HepG2 (cell line): Measurements from ENCODE around the gene PCDHA13. TPM values are rescaled to one million over a fixed set of nuclear protein-coding genes. Genes with fewer than 3 reads are reported as not detected.

Experiments used
- FOXO1 ChIP-seq: sonication (generic); formaldehyde crosslinking; IDR thresholded peaks from 2 replicates; pipeline ENCODE4 v1.4.0; 2020; ENCODE audit warnings: missing genetic modification reagents
- GABPA ChIP-seq, 2 experiments: IDR thresholded peaks; 2 replicates each; pipeline ENCODE4 v1.6.1; 2011 to 2016; ENCODE audit warnings: low read depth in 2 of 2, low read length in 1 of 2, missing biosample characterization in 1 of 2, missing genetic modification characterization in 1 of 2
- KDM2A ChIP-seq: sonication (generic); formaldehyde crosslinking; IDR thresholded peaks from 2 replicates; pipeline ENCODE4 v1.4.0; 2020; ENCODE audit warnings: low read depth, missing genetic modification reagents, borderline replicate concordance
- NBN ChIP-seq: fragments of 450-650 bp; conservative IDR thresholded peaks from 2 replicates; pipeline ENCODE4 v1.6.1; 2017
- TFDP2 ChIP-seq: sonication (generic); formaldehyde crosslinking; IDR thresholded peaks from 2 replicates; pipeline ENCODE4 v1.4.0; 2020; ENCODE audit warnings: missing genetic modification reagents
- ZNF180 ChIP-seq: sonication (generic); formaldehyde crosslinking; IDR thresholded peaks from 2 replicates; pipeline ENCODE4 v1.4.0; 2020; ENCODE audit warnings: low read depth, missing genetic modification reagents, borderline replicate concordance
- polyA plus RNA-seq, 8 experiments: library from polyadenylated mRNA; depleted of rRNA in 3 of 8; stranded (reverse) in 7 of 8; unstranded in 1 of 8; fragments of >200 nt; fragmentation: Illumina TruSeq in 4 of 8; extraction: Trizol in 4 of 8; gene quantifications; 2 replicates each; pipeline versions ENCODE4 v1.2.1 to v1.2.3, GENCODE V29; 2011 to 2016; ENCODE audit warnings: low read depth in 4 of 8, missing spikeins in 1 of 8, mixed read lengths in 1 of 8; ENCODE audit not compliant: insufficient read depth in 1 of 8
- total RNA-seq, 5 experiments: library from RNA; depleted of rRNA; stranded (reverse); fragments of >200 nt; fragmentation: Illumina TruSeq; extraction: Trizol; gene quantifications; 2 replicates each; pipeline ENCODE4 v1.2.3, GENCODE V29; 2016; ENCODE audit warnings: low read depth in 1 of 5
- TF ChIP-seq, protein P1 (sequence below): sonication (generic); formaldehyde crosslinking; IDR thresholded peaks from 2 replicates; pipeline ENCODE4 v1.9.0; 2021; ENCODE audit warnings: missing genetic modification reagents, borderline replicate concordance
- TF ChIP-seq, protein P2 (sequence below): sonication (generic); formaldehyde crosslinking; IDR thresholded peaks from 2 replicates; pipeline ENCODE4 v1.4.0; 2020; ENCODE audit warnings: missing genetic modification reagents

PCDHA13 gene
- total and polyA plus RNA-seq, 2 of the 13 experiments (the other 11 are each of a cell fraction or from before 2014, with no cell fraction given), result 0.03 to 0.04 TPM

- no peak for TF ChIP-seq TFDP2 (CRISPR knock-in tag)
- TF ChIP-seq KDM2A (CRISPR knock-in tag), result no peak
- TF ChIP-seq ZNF180 (CRISPR knock-in tag), result no peak
- no peak for TF ChIP-seq FOXO1 (CRISPR knock-in tag)
- TF ChIP-seq, protein P1, sequence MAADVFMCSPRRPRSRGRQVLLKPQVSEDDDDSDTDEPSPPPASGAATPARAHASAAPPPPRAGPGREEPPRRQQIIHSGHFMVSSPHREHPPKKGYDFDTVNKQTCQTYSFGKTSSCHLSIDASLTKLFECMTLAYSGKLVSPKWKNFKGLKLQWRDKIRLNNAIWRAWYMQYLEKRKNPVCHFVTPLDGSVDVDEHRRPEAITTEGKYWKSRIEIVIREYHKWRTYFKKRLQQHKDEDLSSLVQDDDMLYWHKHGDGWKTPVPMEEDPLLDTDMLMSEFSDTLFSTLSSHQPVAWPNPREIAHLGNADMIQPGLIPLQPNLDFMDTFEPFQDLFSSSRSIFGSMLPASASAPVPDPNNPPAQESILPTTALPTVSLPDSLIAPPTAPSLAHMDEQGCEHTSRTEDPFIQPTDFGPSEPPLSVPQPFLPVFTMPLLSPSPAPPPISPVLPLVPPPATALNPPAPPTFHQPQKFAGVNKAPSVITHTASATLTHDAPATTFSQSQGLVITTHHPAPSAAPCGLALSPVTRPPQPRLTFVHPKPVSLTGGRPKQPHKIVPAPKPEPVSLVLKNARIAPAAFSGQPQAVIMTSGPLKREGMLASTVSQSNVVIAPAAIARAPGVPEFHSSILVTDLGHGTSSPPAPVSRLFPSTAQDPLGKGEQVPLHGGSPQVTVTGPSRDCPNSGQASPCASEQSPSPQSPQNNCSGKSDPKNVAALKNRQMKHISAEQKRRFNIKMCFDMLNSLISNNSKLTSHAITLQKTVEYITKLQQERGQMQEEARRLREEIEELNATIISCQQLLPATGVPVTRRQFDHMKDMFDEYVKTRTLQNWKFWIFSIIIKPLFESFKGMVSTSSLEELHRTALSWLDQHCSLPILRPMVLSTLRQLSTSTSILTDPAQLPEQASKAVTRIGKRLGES (CRISPR knock-in tag), result no peak
- TF ChIP-seq GABPA (IDR thresholded peaks at IDR 0.05; ENCODE audit: low read depth, low read length), result no peak
- no peak for TF ChIP-seq GABPA (CRISPR knock-in tag; IDR thresholded peaks at IDR 0.05; ENCODE audit: low read depth)
- TF ChIP-seq, protein P2, sequence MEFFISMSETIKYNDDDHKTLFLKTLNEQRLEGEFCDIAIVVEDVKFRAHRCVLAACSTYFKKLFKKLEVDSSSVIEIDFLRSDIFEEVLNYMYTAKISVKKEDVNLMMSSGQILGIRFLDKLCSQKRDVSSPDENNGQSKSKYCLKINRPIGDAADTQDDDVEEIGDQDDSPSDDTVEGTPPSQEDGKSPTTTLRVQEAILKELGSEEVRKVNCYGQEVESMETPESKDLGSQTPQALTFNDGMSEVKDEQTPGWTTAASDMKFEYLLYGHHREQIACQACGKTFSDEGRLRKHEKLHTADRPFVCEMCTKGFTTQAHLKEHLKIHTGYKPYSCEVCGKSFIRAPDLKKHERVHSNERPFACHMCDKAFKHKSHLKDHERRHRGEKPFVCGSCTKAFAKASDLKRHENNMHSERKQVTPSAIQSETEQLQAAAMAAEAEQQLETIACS, result no peak
- no peak for TF ChIP-seq NBN
Observed at GRCh38 chr5:140926443-140927227, 44.7 kb downstream of the PCDHA13 start (continued).
